Measurements from ENCODE around the gene KCNH8.

The KCNH8 gene

GRCh38 chr3:19254784-19255338 is 106.6 kb downstream of the KCNH8 start:
- no peak for DNase-seq

DNA sequence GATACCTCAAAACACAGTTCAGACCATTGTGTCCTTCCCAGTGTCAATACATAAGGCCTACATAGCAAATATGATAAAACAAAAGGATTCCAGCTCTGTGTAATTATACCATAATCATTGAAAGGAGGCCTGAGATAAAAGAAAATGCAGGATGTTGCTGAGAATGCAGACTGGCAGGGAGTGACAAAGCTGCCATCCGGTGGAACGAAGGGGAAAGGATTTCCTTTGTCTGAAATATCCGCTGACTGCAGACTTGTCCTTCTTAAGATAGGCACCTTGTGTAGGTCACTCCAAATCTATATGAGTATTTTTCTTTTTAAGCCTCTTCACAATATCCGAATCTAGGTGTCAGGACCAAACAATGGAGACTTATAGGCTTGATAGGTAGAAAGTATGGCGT is 108.0 kb downstream of the KCNH8 start:
- DNase-seq = no peak

- no peak for DNase-seq
These were observed 115.3 kb downstream of the KCNH8 start for GRCh38 chr3:19263606-19264005.

- no peak for DNase-seq
These were observed 116.1 kb downstream of the KCNH8 start for GRCh38 chr3:19264424-19264823.

GRCh38 chr3:19267040-19267439 is 118.7 kb downstream of the KCNH8 start:
- DNase-seq = no peak

DNA sequence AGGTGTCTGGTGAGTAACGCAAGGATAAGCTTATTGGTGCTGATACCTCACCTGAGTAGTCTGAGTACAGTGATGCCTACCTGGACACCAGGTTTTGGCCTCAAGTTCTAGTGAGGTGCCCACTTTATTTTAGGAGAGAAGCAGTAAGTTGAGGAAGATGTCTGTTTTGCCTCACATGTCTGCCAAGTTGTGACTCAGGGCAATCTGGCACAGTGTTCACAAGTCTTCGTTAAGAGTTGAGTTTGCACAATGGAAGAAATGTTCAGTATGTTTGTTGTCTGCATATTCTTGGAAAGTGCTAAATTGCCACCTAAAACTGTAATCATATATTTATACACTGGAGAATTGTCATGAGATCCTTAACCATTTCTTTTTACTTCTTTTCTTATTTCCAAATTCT is 122.2 kb downstream of the KCNH8 start:
- no peak for DNase-seq

DNA sequence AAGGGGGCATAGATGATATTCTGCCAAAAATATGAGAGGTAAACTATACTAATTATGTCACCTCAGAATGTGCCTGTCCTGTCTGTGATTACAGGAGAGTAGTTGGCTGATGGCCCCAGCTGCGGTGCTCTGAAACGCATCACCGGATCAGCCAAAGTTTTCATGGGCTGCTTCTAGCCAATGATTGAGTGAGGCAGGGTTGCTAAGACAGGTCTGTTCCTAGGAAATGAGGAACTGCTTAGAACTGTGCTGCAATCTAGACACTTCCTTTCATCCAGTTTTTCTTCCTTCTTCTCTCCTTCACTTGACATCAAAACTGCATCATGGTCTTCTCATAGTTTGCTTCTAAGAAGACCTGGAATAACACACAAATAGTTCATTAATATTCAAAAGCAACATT is 124.0 kb downstream of the KCNH8 start:
- DNase-seq = no peak

DNA sequence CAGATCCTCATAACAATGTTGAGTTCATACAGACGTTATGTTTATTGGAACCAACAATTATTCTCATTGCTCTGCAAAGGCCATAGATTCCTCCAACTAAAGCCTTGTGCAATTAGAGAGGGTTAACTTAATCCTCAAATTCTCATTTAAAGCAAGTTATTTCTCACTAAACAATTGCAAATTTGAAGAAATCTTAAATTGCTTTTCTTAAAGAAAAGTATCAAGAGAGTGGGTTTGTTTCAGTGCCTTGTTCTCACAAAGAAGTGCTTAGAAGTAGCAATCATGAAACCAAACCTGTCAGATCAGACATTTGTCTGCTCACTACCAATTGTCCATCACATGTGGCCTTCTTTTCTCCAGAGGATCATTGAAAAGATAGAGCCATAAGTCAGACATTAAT is 124.8 kb downstream of the KCNH8 start:
- DNase-seq = no peak

GRCh38 chr3:19274576-19274975 is 126.3 kb downstream of the KCNH8 start:
- no peak for DNase-seq

DNA sequence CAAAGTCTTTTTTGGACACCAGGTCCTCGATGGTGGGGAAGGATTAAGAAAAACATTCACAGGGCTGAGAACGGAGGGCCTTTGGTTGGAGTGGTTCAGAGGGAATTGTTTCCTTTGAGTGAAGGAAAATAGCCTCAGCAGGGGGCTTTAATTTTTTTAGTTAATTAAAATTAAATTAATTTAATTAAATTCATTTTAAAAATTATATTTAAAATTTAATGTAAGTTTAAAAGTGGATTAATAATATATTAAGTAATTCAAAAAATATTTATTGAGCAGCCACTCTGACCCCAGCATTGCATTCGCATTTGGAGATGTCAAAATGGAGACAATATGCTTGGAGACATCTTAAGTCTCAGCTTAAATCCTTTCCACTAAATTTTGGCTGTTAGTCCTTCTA is 136.7 kb downstream of the KCNH8 start:
- DNase-seq = no peak

DNA sequence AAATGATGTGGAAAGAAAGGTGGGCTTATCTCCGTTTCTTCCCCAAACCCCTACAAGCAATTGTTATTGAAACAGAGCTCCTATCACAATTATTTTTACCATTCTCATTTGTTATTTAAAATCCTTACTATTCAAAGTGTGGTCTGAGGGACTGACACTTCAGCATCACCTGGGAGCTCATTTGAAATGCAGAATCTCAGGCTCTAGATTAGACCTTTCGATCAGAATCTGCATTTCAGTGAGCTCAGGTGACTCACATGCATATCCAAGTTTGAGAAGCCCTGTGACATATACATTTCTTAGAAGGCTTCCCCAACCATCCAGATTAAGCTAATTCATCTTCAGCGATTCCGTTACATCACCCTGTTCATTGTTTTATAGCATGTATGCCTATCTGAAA is 145.0 kb downstream of the KCNH8 start:
- DNase-seq = no peak

GRCh38 chr3:19295208-19295607 is 146.9 kb downstream of the KCNH8 start:
- DNase-seq = no peak

DNA sequence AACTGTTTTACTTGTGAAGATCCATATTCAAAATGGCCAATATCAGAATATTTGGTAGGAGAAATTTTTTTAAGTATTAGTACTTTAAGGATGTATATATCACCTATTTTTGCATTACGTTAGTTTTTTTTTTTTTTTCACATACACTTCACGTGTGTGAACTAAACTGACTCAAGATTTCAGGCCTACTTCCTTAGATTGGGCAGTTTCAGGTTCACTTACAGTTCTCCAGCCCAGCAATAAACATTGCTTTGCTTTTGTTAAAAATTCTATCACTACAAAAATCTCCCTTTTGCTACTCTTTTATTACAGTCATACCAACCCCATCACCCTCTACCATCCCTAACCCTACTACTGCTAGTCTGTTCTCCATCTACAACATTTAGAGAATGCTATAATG is 183.6 kb downstream of the KCNH8 start:
- no peak for DNase-seq

DNA sequence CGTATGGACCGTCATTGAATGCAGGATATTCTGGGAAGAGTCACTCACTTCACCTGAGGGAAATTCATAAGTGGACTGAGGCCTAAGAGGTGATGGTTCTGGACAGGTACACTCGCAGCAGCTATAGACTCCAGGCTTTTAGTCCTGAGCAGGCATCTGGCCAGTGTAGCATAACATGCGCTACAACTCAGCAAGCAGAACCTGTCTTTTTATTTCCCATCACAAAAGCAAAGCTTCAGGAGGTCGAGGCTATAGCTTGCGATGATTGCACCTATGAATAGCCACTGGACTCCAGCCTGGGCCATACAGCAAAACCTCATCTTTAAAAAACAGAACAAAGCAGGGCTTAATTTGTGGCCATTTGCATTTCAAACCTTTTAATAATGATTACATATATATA is 185.8 kb downstream of the KCNH8 start:
- no peak for DNase-seq

DNA sequence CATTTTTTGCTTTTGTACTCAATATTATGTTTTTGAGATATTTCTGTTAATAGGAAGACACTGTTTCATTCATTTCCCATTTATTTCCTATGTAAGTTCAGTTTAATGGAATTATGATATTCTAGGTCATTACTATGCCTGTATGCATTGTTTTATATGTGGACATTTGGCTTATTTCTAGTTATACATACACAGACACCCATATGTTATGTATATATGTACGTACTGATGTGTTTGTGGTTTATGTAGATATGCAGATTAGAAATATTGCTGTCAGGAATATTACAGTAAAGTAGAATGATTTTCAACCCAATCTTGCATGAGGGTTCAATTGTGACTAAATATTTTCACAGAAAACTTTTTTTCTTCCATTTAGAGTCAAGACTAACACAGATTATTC is 190.5 kb downstream of the KCNH8 start:
- DNase-seq = no peak

DNA sequence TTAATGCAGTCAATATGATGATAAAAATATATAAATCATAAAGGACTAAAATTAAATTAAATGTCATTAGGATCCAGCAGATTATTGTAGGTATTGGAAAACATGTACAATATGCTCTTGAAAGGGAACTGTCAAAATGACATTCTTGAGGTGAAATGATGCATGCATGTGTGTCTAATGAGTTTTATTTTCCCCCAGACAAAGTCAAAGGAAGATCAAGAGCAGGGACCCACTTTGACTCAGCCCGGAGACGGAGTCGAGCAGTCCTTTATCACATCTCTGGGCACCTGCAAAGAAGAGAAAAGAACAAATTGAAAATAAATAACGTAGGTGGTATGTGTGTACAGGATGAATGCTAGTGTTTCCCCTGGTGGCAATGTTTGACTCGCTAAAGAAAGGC is 194.1 kb downstream of the KCNH8 start:
- peak; percentile 29 for DNase-seq

DNA sequence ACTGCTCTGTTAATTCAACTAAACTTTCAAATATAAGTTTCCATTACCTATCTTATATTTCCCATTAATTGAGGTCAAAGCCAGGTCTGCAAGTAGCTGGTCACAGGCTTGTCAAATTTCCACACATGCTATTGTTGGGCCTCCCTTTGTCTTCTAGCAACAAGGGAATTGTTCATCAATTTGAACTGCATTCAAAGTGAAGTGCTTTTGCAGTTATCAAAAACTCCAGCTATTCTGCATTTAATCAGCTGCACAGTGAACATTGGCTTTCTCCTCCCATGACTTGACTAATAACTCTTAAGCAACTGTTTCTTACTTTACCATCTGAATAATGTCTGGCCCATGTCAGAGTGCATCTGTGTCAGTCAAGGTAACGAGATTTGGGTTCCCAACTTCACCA is 198.4 kb downstream of the KCNH8 start:
- DNase-seq = no peak

GRCh38 chr3:19347671-19348070 is 199.4 kb downstream of the KCNH8 start:
- DNase-seq = no peak

DNA sequence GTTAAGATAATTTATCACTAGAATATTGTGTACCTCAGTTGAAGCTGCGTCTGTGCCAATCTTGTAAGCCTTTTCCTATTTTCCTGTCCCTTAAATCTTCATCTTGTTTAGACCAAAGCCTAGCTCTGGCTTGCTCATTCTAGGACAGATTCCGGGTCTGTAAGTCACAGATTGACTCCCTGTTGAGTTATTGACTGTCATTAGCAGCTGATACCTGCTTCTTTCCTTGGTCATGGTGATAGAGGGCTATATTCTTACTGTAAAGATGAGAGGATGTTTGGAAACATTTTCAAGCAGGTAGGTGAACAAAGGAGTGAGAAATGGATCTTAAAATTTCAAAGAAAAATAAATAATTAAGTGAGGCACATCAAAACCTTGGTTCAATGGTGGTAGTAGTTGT is 200.2 kb downstream of the KCNH8 start:
- no peak for DNase-seq

GRCh38 chr3:19348941-19349564 is 200.7 kb downstream of the KCNH8 start:
- DNase-seq = peak; percentile 0

DNA sequence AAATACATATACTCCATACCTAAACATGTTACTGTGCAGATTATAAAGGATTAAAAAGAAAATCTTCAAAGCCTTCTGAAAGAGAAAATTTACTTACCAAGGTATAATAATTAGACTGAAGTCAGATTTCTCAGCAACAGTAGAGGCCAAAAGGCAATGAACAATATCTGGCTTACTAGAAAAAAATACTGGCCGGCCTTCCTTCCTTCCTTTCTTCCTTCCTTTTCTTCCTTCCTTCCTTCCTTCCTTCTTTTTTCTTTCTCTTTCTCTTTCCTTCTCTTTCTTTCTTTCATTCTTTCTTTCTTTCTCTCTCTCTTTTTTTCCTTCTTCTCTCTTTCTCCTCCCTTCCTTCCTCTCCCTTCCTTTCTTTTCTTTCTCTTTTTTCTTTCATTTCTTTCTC is 209.6 kb downstream of the KCNH8 start:
- no peak for DNase-seq

- no peak for DNase-seq
These were observed 214.8 kb downstream of the KCNH8 start for GRCh38 chr3:19363071-19363470.

DNA sequence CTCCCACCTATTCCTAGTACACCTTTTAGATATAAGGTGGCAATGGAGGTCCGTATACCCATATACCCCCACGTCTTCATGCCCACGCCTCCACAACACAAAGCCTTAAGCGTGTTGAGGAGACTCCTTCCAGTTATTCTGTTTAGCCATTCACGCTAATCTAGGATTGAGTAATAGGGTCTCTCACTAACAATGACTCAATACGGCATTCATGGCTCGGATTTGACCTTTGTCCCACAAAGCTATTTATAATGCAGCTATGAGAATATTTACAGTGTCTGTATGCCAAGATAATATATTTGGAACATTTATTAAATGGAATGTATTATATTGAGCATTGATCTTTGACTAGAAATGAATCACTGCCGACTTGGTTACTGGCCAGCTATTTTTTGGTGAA is 215.8 kb downstream of the KCNH8 start:
- DNase-seq = no peak

- DNase-seq = no peak
These were observed 217.2 kb downstream of the KCNH8 start for GRCh38 chr3:19365471-19365870.

- DNase-seq = no peak
These were observed 236.6 kb downstream of the KCNH8 start for GRCh38 chr3:19384868-19385267.

DNA sequence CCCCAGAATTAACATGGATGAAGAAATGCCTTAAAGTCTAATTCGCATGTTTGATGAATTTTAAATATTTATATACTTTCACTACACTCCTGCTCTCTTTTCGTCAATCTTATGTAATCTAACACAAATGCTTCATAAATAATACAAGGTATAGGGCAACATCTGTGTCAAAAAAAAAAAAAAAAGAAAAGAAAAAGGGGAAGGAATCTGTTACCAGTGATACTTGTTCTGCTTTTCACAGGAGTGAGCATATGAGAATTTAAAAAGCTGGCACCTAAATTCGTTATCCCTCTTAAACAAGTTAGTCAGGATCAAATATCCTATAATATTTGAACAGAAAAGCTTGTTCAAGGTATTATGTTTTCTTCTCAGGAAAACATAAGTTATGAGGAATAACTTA is 243.8 kb downstream of the KCNH8 start:
- DNase-seq = no peak
